HG02642 (cell line): ENCODE results near the gene ATL2.
A peak's percentile ranks its signal among the peaks of the same experiment; 100 is the strongest.
"Not testable (repeated sequence)": the region's sequence is repeated elsewhere in the genome, so short reads cannot be mapped to it uniquely, and the experiment has no call there.

ENCODE experiments used
- ATAC-seq: cut with Tn5 transposase; IDR thresholded peaks from one replicate; pipeline ENCODE4 v1.9.1; 2021; ENCODE audit warnings: mild to moderate bottlenecking; ENCODE audit not compliant: unreplicated experiment, poor library complexity

Gene ATL2

GRCh38 chr2:38377050-38377828, at the start of gene ATL2:
ATL2 (minus strand) TSS chr2:38377273; CDS start chr2:38377260, 13 bp downstream.
- ATAC-seq = peak; percentile 89

- ATAC-seq = no peak
These were observed 46.7 kb upstream of the ATL2 start for GRCh38 chr2:38423763-38424162.

- ATAC-seq = no peak
These were observed 44.4 kb upstream of the ATL2 start for GRCh38 chr2:38421274-38422056.

GRCh38 chr2:38419499-38419898, 42.4 kb upstream of the ATL2 start:
- no peak for ATAC-seq

GRCh38 chr2:38418735-38419134, 41.7 kb upstream of the ATL2 start:
- ATAC-seq = no peak

GRCh38 chr2:38417745-38418689, 40.9 kb upstream of the ATL2 start:
- no peak for ATAC-seq

- no peak for ATAC-seq
These were observed 39.4 kb upstream of the ATL2 start for GRCh38 chr2:38416296-38417036.

GRCh38 chr2:38415728-38416291, 38.7 kb upstream of the ATL2 start:
- ATAC-seq = no peak

GRCh38 chr2:38415023-38415422, 38.0 kb upstream of the ATL2 start:
- ATAC-seq = no peak

- ATAC-seq = not testable (repeated sequence)
These were observed 35.3 kb upstream of the ATL2 start for GRCh38 chr2:38412235-38412871.

- peak; percentile 73 for ATAC-seq
These were observed 32.4 kb upstream of the ATL2 start for GRCh38 chr2:38409156-38410102.

- ATAC-seq = no peak
These were observed 30.1 kb upstream of the ATL2 start for GRCh38 chr2:38407111-38407682.

- no peak for ATAC-seq
These were observed 29.6 kb upstream of the ATL2 start for GRCh38 chr2:38406597-38407110.

GRCh38 chr2:38405917-38406596, 29.0 kb upstream of the ATL2 start:
- ATAC-seq = no peak

- ATAC-seq = no peak
These were observed 23.4 kb upstream of the ATL2 start for GRCh38 chr2:38400513-38400912.

- no peak for ATAC-seq
These were observed 21.7 kb upstream of the ATL2 start for GRCh38 chr2:38398739-38399138.

- no peak for ATAC-seq
These were observed 17.8 kb upstream of the ATL2 start for GRCh38 chr2:38394903-38395341.
